22Rv1 (cell line): ENCODE data around the gene TUBGCP3.
"Not testable (repeated sequence)": the region's sequence is repeated elsewhere in the genome, so short reads cannot be mapped to it uniquely, and the experiment has no call there.

Experiments used
- H3K27ac ChIP-seq: fragments of 450-650 bp; 2 replicates; pipeline ENCODE4 v1.5.1; 2017
- ZFX ChIP-seq: fragments of 450-650 bp; IDR thresholded peaks from 2 replicates; pipeline ENCODE4 v1.6.1; 2017; ENCODE audit warnings: antibody characterized with exemption, borderline replicate concordance
- TF ChIP-seq, protein P1 (sequence below): fragments of 450-650 bp; IDR thresholded peaks from 2 replicates; pipeline ENCODE4 v1.5.1; 2017; ENCODE audit warnings: mild to moderate bottlenecking

The TUBGCP3 gene

DNA sequence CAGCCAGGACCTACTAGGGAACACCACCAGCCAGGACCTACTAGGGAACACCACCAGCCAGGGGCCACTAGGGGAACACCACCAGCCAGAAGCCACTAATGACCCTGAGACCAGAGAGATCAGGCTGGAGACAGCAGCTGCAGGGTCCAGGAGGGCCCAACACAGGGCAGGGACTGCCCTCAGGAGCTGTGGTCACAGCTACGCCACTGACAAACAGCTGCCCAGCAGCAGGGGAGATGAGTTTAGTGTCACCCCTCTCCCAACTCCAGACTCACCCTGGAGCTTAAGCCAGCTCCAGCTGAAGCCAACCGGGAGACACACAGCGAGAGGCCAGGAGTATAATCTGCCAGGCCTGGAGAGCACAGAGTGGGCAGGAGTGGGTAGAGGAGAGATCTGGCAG is 25.7 kb downstream of the TUBGCP3 start:
- no peak overlapping the region for H3K27ac ChIP-seq
- TF ChIP-seq, protein P1, sequence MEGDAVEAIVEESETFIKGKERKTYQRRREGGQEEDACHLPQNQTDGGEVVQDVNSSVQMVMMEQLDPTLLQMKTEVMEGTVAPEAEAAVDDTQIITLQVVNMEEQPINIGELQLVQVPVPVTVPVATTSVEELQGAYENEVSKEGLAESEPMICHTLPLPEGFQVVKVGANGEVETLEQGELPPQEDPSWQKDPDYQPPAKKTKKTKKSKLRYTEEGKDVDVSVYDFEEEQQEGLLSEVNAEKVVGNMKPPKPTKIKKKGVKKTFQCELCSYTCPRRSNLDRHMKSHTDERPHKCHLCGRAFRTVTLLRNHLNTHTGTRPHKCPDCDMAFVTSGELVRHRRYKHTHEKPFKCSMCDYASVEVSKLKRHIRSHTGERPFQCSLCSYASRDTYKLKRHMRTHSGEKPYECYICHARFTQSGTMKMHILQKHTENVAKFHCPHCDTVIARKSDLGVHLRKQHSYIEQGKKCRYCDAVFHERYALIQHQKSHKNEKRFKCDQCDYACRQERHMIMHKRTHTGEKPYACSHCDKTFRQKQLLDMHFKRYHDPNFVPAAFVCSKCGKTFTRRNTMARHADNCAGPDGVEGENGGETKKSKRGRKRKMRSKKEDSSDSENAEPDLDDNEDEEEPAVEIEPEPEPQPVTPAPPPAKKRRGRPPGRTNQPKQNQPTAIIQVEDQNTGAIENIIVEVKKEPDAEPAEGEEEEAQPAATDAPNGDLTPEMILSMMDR = no peak
- TF ChIP-seq ZFX = no peak

DNA sequence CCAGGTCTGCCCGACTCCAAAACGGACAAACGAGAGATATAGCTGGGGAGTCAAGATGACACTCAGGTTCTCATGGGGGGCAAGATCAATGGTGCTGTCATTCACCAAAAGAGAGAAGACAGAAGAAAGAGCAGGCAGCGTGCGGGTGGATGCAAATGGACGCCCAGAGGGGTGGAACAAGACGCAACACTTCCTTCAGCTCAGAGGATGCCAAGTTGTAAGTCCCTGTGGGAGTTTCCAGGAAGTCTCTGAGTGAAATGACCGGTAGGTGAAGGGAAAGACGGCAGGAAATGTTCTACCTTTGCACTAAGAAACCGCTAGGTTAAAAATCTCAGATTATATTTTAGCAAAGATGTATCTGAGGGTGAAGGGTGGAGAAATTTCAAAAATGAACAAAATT is 26.5 kb downstream of the TUBGCP3 start:
- H3K27ac ChIP-seq = no peak overlapping the region
- TF ChIP-seq, protein P1 = no peak
- TF ChIP-seq ZFX = no peak

DNA sequence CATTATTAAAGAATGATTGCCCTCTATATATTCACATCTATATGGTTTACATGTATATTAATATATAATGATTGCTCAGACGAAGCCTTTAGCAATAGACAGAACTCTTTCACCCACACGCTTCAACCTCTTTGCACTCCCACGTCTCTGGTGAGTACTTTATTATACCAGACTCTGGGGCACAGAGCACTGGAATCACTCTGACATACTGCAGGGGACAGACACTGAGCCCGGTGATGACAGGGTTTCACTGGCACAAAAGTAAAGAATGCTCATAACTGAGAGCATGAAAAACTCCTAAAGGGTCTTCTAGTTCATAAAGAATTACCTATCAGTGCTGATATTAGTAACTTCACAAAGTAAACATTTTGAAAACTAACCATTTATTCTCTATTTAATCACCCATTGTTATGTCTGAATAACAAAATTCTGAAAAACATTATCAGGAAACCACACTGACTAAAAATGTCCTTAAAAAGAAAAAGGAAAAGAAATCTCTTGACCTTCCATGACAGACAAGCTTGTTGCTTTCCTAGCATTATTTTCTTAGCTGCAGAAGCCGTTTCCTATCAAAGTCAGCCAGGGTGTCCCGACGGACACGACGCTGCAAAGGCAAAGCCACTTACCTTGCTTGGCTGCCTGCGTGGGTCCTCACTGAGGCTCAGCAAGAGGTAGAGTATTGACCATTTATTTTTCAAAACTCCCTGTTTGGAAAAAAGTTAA is 29.1 kb downstream of the TUBGCP3 start:
- no peak for TF ChIP-seq ZFX
- TF ChIP-seq, protein P1 = no peak

DNA sequence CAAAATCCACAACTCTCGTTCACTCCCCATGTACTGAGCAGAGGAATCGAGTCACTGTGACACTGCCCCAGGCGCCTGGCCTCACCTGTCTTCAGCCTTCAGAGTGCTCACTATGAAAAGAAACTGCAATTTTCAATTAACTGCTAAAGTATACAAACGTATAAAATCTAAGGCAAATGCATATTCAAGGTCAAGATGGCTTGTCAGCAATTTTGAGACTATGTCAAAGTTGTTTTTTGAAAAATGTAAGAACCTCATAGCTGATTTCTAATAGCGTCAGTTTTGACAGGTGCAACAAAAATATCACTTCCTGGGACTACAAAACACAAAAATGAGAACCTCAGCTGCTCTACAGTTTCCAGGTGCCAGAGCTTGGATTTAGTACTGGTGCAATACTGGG is 31.4 kb downstream of the TUBGCP3 start:
- no peak overlapping the region for H3K27ac ChIP-seq
- TF ChIP-seq, protein P1 = no peak
- TF ChIP-seq ZFX = no peak

More for the DNA sequence above, 29.1 kb downstream of the TUBGCP3 start:
- no peak overlapping the region for H3K27ac ChIP-seq

DNA sequence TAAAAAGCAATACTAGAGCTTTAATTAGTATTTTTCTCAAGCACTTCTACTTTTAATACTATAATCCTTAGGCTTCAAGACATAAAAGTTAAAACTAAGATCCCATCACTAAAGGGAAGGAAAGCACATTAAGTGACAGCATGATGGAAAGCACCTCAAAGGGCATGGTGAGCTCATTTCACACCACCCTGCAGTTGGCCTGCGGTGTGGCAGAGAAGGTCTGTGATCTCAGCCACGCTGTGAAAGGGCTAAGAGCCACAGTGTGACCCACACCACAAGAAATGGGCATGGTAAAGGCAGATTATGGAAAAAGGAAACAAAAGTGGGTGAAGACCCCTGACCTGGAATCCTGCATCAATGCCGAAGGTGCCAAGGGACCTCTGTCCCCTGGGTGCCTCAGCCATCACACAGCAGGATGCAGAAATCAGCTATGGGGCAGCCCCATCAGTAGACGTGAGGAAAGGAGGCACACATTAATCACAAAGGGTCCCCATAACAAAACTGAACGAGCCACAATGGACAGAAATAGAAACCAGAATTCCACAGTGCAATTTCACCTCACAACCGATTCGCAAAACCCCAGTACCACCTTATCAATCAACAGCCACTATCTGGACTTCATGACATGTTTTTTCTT is 33.6 kb downstream of the TUBGCP3 start:
- no peak overlapping the region for H3K27ac ChIP-seq
- no peak for TF ChIP-seq ZFX
- TF ChIP-seq, protein P1 = no peak

DNA sequence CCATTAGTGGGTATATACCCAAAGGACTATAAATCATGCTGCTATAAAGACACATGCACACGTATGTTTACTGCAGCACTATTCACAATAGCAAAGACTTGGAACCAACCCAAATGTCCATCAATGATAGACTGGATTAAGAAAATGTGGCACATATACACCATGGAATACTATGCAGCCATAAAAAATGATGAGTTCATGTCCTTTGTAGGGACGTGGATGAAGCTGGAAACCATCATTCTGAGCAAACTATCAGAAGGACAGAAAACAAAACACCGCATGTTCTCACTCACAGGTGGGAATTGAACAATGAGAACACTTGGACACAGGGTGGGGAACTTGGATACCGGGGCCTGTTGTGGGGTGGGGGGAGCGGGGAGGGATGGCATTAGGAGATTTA is 39.0 kb downstream of the TUBGCP3 start:
- not testable (repeated sequence) for H3K27ac ChIP-seq

DNA sequence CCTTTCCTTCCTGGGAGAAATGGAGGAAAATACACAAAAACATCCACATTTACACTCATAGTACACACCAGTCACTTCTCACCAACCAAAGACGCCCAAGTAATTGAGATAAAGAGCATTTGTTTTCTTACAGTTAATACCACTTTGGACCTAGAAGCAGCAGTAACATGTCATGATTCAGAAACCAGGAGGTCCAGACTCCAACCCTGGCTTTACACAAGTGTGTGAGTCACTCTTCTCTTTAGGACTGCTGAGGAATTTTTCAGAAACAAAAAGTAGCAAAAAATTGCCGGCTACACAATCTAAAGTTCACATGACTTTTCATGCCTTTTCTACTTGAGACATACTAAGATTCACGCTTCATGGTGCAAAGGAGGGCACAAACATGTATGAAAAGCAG is 42.1 kb downstream of the TUBGCP3 start:
- H3K27ac ChIP-seq = no peak overlapping the region
- no peak for TF ChIP-seq ZFX
- TF ChIP-seq, protein P1 = no peak
